22Rv1 (cell line): ENCODE data around the gene POLR3H.
A peak's percentile ranks its signal among the peaks of the same experiment; 100 is the strongest.

ENCODE experiments used
- ZFX ChIP-seq: fragments of 450-650 bp; IDR thresholded peaks from 2 replicates; pipeline ENCODE4 v1.6.1; 2017; ENCODE audit warnings: antibody characterized with exemption, borderline replicate concordance
- TF ChIP-seq, protein P1 (sequence below): fragments of 450-650 bp; IDR thresholded peaks from 2 replicates; pipeline ENCODE4 v1.5.1; 2017; ENCODE audit warnings: mild to moderate bottlenecking

DNA sequence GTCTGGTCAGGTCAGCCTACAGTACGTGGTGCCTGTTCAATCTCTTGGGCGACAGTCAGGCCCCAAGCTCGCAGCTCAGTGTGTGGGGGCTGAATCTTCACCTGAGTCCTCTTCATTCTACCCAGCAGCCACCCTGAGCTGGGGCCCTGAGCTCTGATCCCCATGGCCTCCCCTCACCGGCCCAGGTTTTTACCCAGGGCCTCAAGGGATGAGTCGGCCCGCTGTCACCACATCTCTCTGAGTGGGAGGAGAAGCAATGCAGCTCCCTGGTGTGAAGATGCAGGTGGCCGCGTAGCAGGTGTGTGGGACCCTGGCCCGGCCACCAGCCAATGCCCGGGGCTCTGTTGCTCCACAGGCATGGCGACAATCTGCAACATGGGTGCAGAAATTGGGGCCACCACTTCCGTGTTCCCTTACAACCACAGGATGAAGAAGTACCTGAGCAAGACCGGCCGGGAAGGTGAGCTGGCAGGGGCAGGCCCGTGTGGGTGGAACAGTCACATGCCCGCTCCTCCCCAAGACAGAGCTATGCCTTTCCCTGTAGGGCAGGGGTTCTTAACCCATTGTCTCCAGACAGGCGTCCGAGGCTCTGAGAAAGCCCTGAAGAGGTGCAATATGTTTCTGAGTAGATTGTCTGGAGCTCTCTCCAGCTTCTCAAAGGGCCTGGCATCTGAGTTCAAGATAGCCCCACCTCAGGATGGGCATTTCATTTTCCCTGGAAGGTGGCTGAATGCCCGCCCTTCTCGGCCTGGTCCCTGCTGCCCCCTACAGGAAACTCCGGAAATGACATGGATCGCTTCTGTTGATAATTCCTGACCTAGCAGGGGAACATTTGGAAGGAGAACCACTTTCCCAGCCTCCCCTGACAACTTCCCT is 26.9 kb downstream of the POLR3H start:
- TF ChIP-seq, protein P1, sequence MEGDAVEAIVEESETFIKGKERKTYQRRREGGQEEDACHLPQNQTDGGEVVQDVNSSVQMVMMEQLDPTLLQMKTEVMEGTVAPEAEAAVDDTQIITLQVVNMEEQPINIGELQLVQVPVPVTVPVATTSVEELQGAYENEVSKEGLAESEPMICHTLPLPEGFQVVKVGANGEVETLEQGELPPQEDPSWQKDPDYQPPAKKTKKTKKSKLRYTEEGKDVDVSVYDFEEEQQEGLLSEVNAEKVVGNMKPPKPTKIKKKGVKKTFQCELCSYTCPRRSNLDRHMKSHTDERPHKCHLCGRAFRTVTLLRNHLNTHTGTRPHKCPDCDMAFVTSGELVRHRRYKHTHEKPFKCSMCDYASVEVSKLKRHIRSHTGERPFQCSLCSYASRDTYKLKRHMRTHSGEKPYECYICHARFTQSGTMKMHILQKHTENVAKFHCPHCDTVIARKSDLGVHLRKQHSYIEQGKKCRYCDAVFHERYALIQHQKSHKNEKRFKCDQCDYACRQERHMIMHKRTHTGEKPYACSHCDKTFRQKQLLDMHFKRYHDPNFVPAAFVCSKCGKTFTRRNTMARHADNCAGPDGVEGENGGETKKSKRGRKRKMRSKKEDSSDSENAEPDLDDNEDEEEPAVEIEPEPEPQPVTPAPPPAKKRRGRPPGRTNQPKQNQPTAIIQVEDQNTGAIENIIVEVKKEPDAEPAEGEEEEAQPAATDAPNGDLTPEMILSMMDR: peak; percentile 93
- TF ChIP-seq ZFX: no peak
